Upper lobe of left lung (tissue), 4 donors: ENCODE results near the gene RSF1.

Source experiments
- CTCF ChIP-seq, 6 experiments: fragments of 450-650 bp in 4 of 6; fragments of 200-600 bp in 2 of 6; sonication (generic) in 2 of 6; IDR thresholded peaks; one replicate each; pipeline ENCODE4 v1.5.1; 2016 to 2019; ENCODE audit warnings: antibody characterized with exemption in 6 of 6
- EP300 ChIP-seq, 4 donors: sonication (generic); formaldehyde crosslinking; IDR thresholded peaks; one replicate each; pipeline ENCODE4 v1.5.1; 2017; ENCODE audit warnings: antibody characterized with exemption in 4 of 4, control low read depth in 2 of 4
- POLR2A ChIP-seq, 4 donors: fragments of 450-650 bp; IDR thresholded peaks; one replicate each; pipeline ENCODE4 v1.5.1; 2016 to 2017; ENCODE audit warnings: antibody characterized with exemption in 4 of 4, mild to moderate bottlenecking in 2 of 4
- POLR2AphosphoS5 ChIP-seq, 2 donors: sonication (generic); formaldehyde crosslinking; IDR thresholded peaks; one replicate each; pipeline ENCODE4 v1.5.1; 2017; ENCODE audit warnings: antibody characterized with exemption in 2 of 2

- TF ChIP-seq CTCF (IDR thresholded peaks at IDR 0.05): no peak
- no peak for TF ChIP-seq POLR2AphosphoS5 (IDR thresholded peaks at IDR 0.05)
- TF ChIP-seq EP300 (IDR thresholded peaks at IDR 0.05): no peak
- TF ChIP-seq POLR2A (IDR thresholded peaks at IDR 0.05): no peak
Measured at GRCh38 chr11:77753230-77753629, 67.3 kb downstream of the RSF1 start.
